HG02571 (cell line): ENCODE results near the gene MYG1.
A peak's percentile ranks its signal among the peaks of the same experiment; 100 is the strongest.
"Not testable (repeated sequence)": the region's sequence is repeated elsewhere in the genome, so short reads cannot be mapped to it uniquely, and the experiment has no call there.

ENCODE experiments used
- ATAC-seq: cut with Tn5 transposase; IDR thresholded peaks from one replicate; pipeline ENCODE4 v1.9.1; 2021; ENCODE audit warnings: mild to moderate bottlenecking, moderate library complexity; ENCODE audit not compliant: unreplicated experiment

Gene MYG1

GRCh38 chr12:53279888-53280498 lies 19.5 kb upstream of the MYG1 start:
- ATAC-seq, result no peak

DNA sequence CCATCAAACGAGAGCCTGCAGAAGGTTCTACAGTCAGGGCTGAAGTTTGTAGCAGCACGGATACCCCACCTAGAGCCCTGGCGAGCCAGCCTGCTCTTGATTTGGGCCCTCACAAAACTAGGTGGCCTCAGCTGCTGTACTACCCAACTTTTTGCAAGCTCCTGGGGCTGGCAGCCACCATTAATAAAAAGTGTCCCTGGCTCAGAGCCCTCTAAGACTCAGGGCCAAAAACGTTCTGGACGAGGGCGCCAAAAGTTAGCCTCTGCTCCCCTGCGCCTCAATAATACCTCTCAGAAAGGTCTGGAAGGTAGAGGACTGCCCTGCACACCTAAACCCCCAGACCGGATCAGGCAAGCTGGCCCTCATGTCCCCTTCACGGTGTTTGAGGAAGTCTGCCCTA lies 13.0 kb upstream of the MYG1 start:
- ATAC-seq, result no peak

GRCh38 chr12:53287741-53288216 lies 11.7 kb upstream of the MYG1 start:
- ATAC-seq, result no peak

- no peak for ATAC-seq
Measured at GRCh38 chr12:53288322-53288721, 11.2 kb upstream of the MYG1 start.

DNA sequence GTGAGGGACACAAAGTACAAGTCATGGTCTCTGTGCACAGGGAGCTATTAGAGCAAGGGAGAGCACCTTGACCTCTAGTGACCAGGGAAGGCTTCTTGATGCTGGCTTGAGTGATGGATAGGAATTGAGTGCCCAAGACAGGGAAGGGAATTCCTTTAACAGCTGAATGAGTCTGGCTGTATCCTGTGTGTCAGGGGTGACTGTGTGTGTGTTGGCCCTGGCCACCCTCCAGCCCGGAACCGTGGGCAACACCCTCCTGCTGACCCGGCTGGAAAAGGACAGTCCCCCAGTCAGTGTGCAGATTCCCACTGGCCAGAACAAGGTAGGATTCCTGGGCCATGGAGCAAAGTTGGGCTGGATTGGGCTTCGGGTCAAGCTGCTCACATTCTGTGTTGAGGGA lies 9.6 kb upstream of the MYG1 start:
- no peak for ATAC-seq

- ATAC-seq, result no peak
Measured at GRCh38 chr12:53290661-53291060, 8.8 kb upstream of the MYG1 start.

GRCh38 chr12:53292426-53292825 lies 7.1 kb upstream of the MYG1 start:
- ATAC-seq, result no peak

- peak; percentile 82 for ATAC-seq
Measured at GRCh38 chr12:53295070-53295890, 4.2 kb upstream of the MYG1 start, which contains the start of gene PFDN5. Gene PFDN5 (plus strand): TSS chr12:53295542. CDS start chr12:53295568, 26 bp downstream.

DNA sequence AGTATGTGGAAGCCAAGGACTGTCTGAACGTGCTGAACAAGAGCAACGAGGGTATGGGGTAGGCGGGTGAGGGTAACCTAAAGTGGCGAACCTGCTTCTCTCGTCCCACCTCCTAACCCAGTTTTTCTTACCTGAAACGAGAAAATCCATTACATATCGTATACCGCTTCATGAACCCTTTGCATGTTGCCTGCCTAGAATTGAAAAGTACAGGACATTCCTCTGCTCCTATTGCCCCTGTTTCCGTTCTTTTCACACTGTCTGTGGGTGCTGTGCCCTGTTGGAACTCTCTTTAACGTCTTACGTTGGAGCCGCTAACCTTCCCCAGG lies 3.6 kb upstream of the MYG1 start:
- ATAC-seq, result no peak

GRCh38 chr12:53297106-53297505 lies 2.4 kb upstream of the MYG1 start:
- ATAC-seq, result not testable (repeated sequence)

DNA sequence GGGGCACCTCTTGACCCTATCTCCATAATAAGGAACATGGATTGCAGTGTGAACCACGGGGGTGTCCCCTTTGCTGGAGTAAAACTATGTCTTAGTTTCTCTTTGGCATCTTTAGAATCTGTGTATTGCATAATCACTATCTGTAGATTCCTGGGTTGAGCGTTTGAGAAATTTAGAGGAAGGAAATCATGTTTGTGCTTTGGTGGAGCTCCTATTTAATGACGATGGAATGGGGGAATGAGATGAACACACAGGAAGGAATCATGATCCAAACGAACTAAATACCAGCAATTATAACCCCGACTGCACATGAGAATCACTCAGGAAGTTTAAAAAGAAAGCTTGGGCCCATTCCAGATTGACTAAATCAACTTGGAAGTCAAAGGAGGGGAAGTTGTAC lies 1.3 kb upstream of the MYG1 start:
- ATAC-seq, result no peak

- ATAC-seq, result no peak
Measured at GRCh38 chr12:53299101-53299453, 418 bp upstream of the MYG1 start.

DNA sequence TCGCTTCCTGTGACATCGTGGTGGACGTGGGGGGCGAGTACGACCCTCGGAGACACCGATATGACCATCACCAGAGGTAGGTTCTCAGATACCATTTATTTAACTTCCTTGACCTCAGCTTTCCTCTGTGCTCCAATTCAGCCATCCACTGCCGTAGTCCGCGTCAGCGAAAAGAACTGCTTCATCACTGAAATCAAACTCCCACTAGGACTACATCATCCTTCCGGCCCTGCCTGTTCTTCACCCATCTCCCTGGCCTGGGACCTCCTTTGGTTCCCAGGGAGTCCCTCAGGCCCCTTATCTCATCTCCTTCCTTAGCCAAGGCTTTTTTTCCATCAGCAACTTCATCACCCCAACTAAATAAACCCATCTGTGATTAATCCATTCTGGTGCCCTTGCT lies 692 bp downstream of the MYG1 start:
- no peak for ATAC-seq

- no peak for ATAC-seq
Measured at GRCh38 chr12:53302903-53303302, 3.4 kb downstream of the MYG1 start.

GRCh38 chr12:53306826-53307225 lies 7.3 kb downstream of the MYG1 start:
- no peak for ATAC-seq

DNA sequence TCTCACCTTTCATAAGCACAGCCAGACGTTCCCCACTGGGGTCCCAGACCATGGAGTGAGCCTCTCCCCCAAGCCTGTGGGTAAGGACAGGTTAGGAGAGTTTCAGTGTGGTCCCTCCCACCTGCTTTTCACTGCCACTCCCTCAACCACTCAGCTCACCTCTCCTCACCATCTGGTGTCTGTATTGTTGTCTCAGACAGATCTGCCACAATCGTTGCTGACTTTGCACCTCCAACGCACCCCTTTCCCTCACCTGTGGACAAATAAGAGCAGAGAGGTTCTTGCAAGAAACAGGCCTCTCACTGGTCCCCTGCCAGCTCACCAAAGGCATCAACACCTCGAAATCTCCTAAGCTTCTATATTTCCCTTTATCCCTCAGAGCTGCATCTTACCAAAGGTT lies 8.8 kb downstream of the MYG1 start:
- no peak for ATAC-seq

GRCh38 chr12:53313996-53314395 lies 14.5 kb downstream of the MYG1 start:
- no peak for ATAC-seq

GRCh38 chr12:53320352-53321195 lies 21.1 kb downstream of the MYG1 start:
- ATAC-seq, result no peak

DNA sequence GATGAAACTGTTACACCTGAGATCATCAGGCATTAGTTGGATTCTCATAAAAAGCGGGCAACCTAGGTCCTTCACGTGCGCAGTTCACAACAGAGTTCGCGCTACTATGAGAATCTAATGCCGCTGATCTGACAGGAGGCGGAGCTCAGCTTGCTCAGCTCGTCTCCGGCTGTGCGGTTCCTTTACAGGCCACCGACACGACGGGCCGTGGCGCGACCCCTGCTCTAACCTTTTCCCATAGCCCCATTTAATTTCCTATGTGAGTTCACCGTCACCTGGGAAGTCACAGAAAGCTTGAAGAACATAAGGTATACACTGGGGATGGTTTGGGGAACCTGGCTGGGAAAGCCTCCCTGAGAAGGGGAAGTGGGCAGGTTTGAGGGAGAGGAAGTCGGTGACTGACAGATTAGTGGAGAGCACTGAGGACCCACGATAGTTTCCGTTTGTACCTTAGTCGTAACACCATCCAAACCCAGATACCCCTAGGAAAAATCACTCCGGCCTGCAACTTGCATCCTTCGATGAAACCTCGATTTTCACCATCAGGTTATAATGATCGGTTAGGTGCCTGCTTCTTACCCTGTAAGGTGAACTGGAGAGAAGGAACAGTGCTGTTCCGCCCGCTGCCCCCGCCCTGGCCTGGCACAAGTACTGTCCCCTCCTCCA lies 24.8 kb downstream of the MYG1 start:
- no peak for ATAC-seq

GRCh38 chr12:53324779-53325510 lies 25.4 kb downstream of the MYG1 start:
- ATAC-seq, result peak; percentile 59
